Measurements from ENCODE around the gene C19orf25. TPM values are rescaled to one million over a fixed set of nuclear protein-coding genes. Genes with fewer than 3 reads are reported as not detected.

C19orf25 gene
- total and polyA plus RNA-seq, 9 of the 15 experiments (the other 6 are each of a cell fraction or from before 2014, with no cell fraction given): 0.79 to 96.0 (median 36.1) TPM

GRCh38 chr19:1478934-1479707 is at the start of gene C19orf25 (continued):
- TF ChIP-seq RREB1 (CRISPR knock-in tag; IDR thresholded peaks at IDR 0.05) (no peak), ELF1 (tag; IDR thresholded peaks at IDR 0.05) (peak; percentile 95), ZNF584 (CRISPR knock-in tag; IDR thresholded peaks at IDR 0.05; ENCODE audit: low read depth) (no peak), KLF6 (CRISPR knock-in tag; IDR thresholded peaks at IDR 0.05; ENCODE audit: borderline replicate concordance) (0 out of 2 replicates have a peak, but pooled peaks have one; percentile 53), ZC3H8 (IDR thresholded peaks at IDR 0.05) (no peak), CBFA2T3 (IDR thresholded peaks at IDR 0.05) (peak; percentile 14; the same call in 1 of the 2 replicates), CBFA2T2 (conservative IDR thresholded peaks at IDR 0.05) (peak; percentile 84), TAF1 (IDR thresholded peaks at IDR 0.05; ENCODE audit: control insufficient read depth, extremely low read depth, insufficient read depth, low read length, severe bottlenecking) (peak; percentile 78), ZNF354B (CRISPR knock-in tag; IDR thresholded peaks at IDR 0.05) (no peak), MAZ (CRISPR knock-in tag; conservative IDR thresholded peaks at IDR 0.05 in 1 of 2, IDR thresholded peaks at IDR 0.05 in 1 of 2) (peak; percentile 80 to 89)
- TF ChIP-seq, protein P1, sequence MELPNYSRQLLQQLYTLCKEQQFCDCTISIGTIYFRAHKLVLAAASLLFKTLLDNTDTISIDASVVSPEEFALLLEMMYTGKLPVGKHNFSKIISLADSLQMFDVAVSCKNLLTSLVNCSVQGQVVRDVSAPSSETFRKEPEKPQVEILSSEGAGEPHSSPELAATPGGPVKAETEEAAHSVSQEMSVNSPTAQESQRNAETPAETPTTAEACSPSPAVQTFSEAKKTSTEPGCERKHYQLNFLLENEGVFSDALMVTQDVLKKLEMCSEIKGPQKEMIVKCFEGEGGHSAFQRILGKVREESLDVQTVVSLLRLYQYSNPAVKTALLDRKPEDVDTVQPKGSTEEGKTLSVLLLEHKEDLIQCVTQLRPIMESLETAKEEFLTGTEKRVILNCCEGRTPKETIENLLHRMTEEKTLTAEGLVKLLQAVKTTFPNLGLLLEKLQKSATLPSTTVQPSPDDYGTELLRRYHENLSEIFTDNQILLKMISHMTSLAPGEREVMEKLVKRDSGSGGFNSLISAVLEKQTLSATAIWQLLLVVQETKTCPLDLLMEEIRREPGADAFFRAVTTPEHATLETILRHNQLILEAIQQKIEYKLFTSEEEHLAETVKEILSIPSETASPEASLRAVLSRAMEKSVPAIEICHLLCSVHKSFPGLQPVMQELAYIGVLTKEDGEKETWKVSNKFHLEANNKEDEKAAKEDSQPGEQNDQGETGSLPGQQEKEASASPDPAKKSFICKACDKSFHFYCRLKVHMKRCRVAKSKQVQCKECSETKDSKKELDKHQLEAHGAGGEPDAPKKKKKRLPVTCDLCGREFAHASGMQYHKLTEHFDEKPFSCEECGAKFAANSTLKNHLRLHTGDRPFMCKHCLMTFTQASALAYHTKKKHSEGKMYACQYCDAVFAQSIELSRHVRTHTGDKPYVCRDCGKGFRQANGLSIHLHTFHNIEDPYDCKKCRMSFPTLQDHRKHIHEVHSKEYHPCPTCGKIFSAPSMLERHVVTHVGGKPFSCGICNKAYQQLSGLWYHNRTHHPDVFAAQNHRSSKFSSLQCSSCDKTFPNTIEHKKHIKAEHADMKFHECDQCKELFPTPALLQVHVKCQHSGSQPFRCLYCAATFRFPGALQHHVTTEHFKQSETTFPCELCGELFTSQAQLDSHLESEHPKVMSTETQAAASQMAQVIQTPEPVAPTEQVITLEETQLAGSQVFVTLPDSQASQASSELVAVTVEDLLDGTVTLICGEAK (IDR thresholded peaks at IDR 0.05): peak; percentile 94
- TF ChIP-seq, protein P1 (CRISPR knock-in tag; IDR thresholded peaks at IDR 0.05): no peak

All from K562 (cell line).